Measurements from ENCODE around the gene CD22.
"Not testable (repeated sequence)": the region's sequence is repeated elsewhere in the genome, so short reads cannot be mapped to it uniquely, and the experiment has no call there.

The CD22 gene

DNA sequence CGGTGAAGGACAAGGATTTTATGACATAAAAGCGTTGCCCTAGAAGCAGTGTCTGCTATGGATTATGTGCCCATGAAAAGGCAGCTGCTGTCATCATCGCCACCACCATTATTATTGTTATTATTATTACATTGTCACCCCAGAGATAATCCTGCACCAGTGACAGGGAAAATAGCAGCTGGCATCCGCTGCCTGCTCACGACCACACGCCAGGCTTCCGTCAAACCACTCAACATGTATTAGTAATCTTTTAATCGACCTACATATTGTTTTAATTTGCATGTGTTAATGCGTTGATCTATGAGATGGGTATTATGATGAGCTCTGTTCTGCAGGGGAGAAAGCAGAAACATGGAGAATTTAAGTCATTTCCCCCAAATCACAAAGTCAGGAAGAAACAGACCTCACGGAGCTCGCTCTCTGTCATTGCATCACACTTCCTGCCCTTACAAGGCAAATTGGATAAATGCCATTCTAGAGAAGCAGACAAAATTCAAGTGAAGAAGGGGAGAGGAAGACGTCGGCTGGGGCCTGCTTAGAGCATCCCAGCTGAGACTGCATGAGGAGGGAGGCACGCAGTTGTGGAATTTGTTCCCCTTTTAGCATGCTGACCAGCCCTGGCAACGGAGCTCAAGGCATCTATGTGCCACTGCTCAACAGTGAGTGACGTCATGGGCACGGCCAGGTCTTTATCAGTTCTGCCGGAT, 29.0 kb downstream of the CD22 start, which contains the start of gene FFAR3:
FFAR3 (plus strand) TSS at position 594 of the 707 bp plus-strand sequence. CDS start 431 bp downstream, outside the sequence.
- DNase-seq = peak in 11 of 56 donors; percentile 4 to 53 (median 19)

DNA sequence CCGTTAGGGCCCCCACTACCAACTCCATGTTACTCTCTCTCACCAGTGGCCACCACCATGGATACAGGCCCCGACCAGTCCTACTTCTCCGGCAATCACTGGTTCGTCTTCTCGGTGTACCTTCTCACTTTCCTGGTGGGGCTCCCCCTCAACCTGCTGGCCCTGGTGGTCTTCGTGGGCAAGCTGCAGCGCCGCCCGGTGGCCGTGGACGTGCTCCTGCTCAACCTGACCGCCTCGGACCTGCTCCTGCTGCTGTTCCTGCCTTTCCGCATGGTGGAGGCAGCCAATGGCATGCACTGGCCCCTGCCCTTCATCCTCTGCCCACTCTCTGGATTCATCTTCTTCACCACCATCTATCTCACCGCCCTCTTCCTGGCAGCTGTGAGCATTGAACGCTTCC, 29.8 kb downstream of the CD22 start:
- not testable (repeated sequence) for DNase-seq

DNA sequence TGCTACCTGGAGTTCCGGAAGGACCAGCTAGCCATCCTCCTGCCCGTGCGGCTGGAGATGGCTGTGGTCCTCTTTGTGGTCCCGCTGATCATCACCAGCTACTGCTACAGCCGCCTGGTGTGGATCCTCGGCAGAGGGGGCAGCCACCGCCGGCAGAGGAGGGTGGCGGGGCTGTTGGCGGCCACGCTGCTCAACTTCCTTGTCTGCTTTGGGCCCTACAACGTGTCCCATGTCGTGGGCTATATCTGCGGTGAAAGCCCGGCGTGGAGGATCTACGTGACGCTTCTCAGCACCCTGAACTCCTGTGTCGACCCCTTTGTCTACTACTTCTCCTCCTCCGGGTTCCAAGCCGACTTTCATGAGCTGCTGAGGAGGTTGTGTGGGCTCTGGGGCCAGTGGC, 30.4 kb downstream of the CD22 start:
- not testable (repeated sequence) for DNase-seq

DNA sequence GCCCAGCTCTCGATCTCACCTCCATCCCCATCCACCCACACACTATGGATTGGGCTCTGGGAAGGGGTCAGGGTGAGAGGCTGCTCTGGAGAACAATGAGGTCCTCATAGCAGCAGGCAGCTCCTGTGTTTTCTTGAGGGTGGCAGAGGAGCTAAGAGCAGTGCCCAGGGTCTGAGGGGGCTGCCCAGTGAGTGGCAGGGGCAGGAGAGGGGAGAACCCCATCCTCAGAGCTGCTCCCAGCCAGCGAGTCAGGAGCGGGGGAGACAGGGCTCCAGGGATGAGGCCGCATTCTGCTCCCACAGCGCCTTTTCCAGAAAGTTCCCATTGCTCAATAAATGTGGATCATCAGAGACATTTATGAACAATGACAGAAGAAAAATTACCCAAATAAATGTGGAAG, 31.1 kb downstream of the CD22 start:
- not testable (repeated sequence) for DNase-seq

DNA sequence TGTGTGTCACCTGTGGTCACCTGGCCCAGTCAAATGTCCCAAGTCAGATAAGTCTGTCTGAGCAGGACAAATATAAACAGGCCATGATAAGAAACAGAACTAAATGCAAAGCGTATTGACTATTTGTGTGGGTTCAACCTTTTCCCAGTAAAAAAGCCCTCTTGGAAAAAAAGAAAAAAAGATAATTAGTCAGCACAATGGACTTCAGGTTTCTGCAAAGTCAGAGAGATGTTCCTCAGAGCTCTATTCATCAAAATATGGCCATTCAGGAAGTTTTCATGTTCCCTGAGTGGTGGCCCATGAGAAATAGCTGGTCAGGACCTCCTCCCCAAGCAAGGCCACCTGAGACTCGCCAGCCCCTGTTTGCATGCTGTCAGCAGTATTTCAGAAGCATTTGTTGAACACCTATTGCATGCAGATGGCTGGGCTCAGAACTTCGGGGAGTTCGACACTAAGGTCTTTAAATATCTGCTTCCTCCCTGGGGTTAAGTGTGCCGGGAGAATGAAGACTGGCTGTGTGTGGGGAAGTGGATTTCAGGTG, 32.0 kb downstream of the CD22 start:
- DNase-seq = no peak

DNA sequence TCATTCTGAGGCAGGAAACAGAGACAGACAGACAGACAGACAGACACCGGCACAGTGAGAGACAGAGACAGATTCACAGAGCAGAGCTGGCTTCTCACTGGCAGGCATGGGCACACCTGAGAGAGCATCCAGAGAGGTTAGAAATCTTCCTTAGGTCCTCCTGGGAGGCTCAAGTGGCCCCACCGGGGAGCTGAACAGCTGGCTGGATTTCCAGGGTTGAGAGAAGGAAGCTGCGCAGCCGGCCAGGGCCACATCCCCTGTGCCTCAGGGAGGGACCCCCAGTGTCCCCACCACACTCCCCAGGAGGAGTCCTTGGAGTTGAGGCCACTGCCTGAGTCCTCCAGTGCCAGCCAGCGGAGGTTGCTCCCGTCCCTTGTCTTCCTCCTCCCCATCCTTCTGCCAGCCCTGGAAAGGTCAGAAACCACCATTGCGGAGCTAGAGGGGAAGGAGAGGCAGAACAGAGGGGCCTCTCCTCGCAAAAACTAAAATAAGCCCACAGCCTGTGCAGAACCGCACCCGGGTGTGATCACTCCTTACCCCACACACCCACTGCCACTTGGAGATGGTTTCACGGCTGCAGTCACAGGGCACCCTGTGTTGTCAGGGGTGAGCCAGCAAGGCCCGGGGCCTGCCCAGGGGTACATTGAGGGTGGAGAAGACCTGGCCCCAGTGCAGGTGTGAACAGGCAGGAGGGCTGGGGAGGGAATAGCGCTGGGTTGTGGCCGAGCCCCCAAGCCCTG, 33.4 kb downstream of the CD22 start:
- no peak for DNase-seq

DNA sequence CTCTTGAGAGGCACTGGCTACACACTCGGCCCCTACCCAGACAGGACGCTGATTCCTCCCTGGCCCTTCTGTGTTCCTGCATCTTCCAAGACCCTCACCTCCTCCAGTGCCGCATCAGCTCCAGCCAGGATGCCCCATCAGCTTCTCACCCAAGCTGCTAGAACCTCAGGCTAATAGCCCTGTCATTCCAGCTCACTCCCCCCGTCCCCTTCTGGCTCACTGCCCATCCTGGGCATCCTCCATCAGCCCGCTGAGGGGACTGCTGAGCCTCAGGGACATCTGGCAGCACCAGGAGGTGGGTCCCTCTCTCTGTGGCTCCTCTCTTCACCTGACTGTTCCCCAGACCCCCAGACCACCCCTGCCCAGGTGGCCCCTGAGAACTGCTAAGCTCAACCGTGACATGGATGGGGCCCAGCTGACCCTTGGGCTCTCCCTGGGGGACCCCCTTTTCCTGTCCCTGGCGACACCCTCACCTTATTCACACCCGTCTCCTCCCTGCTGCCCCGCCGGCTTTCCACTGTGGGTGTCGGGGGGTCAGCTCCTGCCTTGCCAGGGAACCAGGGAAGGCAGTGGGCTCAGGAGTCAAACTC, 34.1 kb downstream of the CD22 start:
- DNase-seq = no peak

- no peak for DNase-seq
Observed at GRCh38 chr19:35363711-35364425, 34.9 kb downstream of the CD22 start.

- DNase-seq = no peak
Observed at GRCh38 chr19:35365303-35365702, 36.3 kb downstream of the CD22 start.

- no peak for DNase-seq
Observed at GRCh38 chr19:35368378-35368777, 39.4 kb downstream of the CD22 start.

- no peak for DNase-seq
Observed at GRCh38 chr19:35369522-35369921, 40.5 kb downstream of the CD22 start.

DNA sequence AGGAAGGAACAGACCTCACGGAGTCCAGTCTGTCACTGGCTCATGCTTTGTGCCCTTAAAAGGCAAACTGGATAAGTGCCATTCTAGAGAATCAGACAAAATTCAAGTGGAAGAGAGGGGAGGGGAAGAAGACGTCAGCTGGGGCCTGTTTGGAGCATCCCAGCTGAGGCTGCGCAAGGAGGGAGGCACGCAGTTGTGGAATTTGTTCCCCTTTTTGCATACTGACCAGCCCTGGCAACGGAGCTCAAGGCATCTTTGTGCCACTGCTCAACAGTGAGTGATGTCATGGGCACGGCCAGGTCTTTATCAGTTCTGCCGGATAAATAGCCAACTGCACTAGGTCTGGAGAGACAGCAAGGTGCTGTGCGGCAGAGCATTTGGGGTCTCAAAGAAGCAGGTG, 41.7 kb downstream of the CD22 start, which contains the start of gene GPR42:
GPR42 (plus strand) TSS at position 347 of the 400 bp plus-strand sequence. CDS start 292 bp downstream, outside the sequence.
- no peak for DNase-seq

DNA sequence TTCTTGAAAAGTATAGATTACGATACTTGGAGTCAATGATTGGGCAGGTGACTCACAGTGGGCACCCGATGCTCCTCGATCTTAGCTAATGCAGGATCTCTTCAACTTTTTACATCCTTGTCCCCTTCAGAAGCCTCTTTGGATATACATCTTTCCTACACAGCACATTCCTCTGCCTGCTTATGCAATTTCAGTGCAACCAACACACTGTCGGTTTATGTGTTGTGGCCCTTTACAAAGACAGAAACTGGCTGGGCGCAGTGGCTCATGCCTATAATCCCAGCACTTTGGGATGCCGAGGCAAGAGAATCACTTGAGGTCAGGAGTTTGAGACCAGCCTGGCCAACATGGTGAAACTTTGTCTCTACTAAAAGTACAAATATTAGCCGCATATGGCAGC, 44.5 kb downstream of the CD22 start:
- DNase-seq = no peak

DNA sequence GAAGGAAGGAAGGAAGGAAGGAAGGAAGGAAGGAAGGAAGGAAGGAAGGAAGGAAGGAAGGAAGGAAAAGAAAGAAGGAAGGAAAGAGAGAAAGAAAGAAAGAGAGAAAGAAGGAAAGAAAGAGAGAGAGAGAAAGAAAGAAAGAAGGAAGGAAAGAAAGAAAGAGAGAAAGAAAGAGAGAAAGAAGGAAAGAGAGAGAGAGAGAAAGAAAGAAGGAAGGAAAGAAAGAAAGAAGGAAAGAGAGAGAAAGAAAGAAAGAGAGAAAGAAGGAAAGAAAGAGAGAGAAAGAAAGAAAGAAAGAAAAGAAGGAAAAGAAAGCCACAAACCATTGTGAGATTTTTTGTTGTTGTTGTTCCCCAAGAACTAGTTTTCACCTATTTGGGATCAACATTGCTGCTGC, 45.0 kb downstream of the CD22 start:
- DNase-seq = not testable (repeated sequence)

DNA sequence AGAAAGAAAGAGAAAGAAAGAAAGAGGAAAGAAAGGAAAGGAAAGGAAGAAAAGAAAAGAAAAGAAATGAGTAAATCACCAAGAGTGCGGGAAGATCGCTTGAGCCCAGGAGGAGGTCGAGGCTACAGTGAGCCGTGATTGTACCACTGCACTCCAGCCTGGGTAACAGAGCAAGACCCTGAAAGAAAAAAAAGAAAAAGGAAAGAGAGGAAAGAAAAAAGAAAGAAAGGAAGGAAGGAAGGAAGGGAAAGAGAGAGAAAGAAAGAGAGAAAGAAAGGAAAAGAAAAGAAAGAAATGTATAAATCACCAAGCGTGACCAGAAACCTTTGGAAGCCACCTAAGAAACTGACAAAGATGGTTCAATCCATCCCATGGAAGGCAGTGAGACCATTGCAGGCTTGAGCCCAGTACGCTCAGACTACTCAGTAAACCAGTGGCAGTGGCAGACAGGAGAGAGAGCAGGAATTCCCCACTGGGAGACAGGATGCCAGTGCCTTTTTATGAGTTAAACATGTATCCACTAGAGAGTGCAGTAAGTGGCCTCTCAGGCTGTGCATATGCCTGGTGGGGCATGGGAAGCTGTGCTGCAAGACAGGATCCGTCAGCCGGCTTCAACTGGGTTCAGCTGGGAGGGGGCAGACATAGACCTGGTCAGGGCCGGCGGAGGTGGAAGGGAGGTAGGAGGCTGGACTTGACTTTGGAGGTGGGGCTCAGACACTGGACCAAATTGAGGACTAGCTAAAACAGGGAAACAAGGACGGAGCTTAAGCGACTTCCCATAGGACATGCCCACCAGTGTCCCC, 46.7 kb downstream of the CD22 start:
- no peak for DNase-seq

DNA sequence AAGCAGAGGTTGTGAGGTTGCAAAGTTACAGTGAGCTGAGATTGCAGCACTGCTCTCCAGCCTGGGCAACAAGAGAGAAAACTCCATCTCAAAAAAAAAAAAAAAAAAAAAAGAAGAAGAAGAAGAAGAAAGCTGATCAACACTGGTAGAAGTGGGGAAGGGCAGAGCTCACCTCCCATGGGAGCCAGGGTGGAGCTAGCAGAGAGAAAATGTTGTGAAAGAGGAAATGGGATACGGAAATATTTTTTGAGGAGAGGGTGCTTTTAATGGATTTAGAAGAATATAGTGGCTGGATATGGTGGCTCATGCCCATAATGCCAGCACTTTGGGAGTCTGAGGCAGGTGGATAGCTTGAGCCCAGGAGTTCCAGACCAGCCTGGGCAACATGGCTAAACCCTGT, 48.7 kb downstream of the CD22 start:
- no peak for DNase-seq

GRCh38 chr19:35378356-35378755, 49.4 kb downstream of the CD22 start:
- no peak for DNase-seq

GRCh38 chr19:35379545-35379944, 50.6 kb downstream of the CD22 start:
- DNase-seq = not testable (repeated sequence)

DNA sequence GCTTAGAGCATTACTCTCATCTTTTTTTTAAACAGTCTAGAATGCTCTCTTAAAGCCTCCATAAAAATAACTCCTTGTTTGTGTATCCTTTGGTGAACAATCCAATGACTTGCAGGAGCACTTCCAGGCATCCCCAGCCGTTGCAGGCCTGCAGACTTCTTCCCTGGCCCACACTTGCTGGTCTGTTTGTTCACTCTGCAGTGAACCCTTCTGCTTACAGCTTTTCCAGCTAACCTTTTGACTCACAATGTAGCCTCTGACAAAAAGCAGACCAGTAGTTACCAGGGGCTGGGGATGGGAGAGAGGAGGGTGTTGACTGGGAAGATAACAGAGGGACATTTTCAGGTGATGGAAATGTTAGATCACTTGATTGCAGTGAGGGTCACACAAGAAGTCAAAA, 51.0 kb downstream of the CD22 start:
- DNase-seq = no peak

DNA sequence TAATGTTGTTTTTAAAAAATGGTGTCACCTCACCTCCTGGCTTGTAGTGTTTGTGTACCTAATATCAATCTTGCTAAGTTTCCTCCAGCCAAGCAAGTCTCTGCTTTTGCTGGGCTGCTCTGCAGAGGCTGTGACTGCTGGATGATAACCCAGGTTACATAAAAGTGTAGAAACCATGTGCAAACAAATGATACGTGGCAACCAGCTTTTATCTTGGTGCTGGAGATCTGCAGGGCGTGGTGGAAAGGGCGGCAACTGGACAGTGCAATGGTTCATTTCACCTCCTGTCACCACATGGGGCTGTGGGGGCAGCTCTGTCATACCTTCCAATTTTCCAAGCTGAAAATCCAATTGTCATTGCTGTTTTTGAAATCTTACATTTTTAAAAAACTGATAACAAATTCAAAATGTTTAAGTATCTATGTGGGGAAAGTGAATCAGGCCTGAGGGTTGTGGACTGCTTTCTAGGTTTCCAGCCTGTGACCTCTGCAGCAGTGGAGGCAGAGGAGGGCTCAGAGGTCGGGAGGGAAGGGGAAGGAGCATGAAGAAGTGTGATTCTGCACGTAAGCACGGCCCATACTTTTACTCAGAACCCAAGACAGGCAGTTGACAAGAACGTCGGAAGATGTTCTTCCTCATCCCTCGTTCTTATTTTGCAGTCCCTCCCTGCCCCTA, 51.6 kb downstream of the CD22 start:
- DNase-seq = no peak

Measured in amygdala (tissue), 56 donors.